Body of pancreas (tissue), 4 donors: ENCODE data around the gene LAMA4. TPM values are rescaled to one million over a fixed set of nuclear protein-coding genes. Genes with fewer than 3 reads are reported as not detected.

Experiments
- ATAC-seq: fragments of 150-250 bp; one replicate; pipeline ENCODE4 v1.9.1; 2016
- DNase-seq, 4 donors: peaks; one replicate each; pipeline ENCODE4 v3.0.0-alpha.2; 2019
- H3K27ac ChIP-seq, 4 donors: fragments of 200-600 bp; sonication (generic); 1 replicate in 3 of 4; 2 replicates in 1 of 4; pipeline versions ENCODE4 v1.5.1 to v1.6.1; 2016 to 2019; ENCODE audit warnings: mild to moderate bottlenecking in 1 of 4, mixed read lengths in 1 of 4, moderate library complexity in 1 of 4
- H3K27me3 ChIP-seq, 2 donors: fragments of 200-600 bp; sonication (generic); one replicate each; pipeline ENCODE4 v1.6.0; 2016; ENCODE audit warnings: mild to moderate bottlenecking in 1 of 2
- H3K36me3 ChIP-seq, 2 donors: fragments of 200-600 bp; sonication (generic); replicated peaks in 1 of 2; 2 replicates each; pipeline ENCODE4 v1.5.1; 2016; ENCODE audit warnings: low read depth in 2 of 2; ENCODE audit not compliant: insufficient read depth in 1 of 2
- H3K4me1 ChIP-seq: fragments of 200-600 bp; sonication (generic); one replicate; pipeline ENCODE4 v1.6.0; 2016
- H3K4me3 ChIP-seq, 2 donors: fragments of 200-600 bp; sonication (generic); 1 replicate in 1 of 2; 2 replicates in 1 of 2; pipeline ENCODE4 v1.5.1; 2016 to 2019
- H3K9me3 ChIP-seq, 3 donors: fragments of 200-600 bp; sonication (generic); 1 replicate in 2 of 3; 2 replicates in 1 of 3; pipeline ENCODE4 v1.5.1; 2016
- POLR2A ChIP-seq, 3 donors: fragments of 450-650 bp; IDR thresholded peaks; one replicate each; pipeline ENCODE4 v1.6.1; 2016; ENCODE audit warnings: antibody characterized with exemption in 3 of 3, mild to moderate bottlenecking in 2 of 3
- WGBS, 2 donors: methylation state at CpG; one replicate each; pipeline ENCODE4 v1.1.5; 2017; 5-methylcytosine and 5-hydroxymethylcytosine counted together
- intact Hi-C: fragments of 100-400 bp; cut with DNase I; formaldehyde crosslinking; loops from one replicate; pipeline ENCODE4 v1.15.1; 2023
- total RNA-seq, 2 donors: library from RNA; depleted of rRNA; stranded (reverse); fragments of >200 nt; gene quantifications; one replicate each; pipeline ENCODE4 v1.1.0, GENCODE V29; 2016
- TF ChIP-seq, protein P1 (sequence below), 7 experiments: fragments of 450-650 bp in 4 of 7; fragments of 200-600 bp in 3 of 7; sonication (generic) in 3 of 7; IDR thresholded peaks; one replicate each; pipeline ENCODE4 v1.5.1; 2016 to 2019; ENCODE audit warnings: antibody characterized with exemption in 7 of 7

Gene LAMA4
- total RNA-seq, 2 donors from 2014 or later: 10.6 to 27.0 TPM

DNA sequence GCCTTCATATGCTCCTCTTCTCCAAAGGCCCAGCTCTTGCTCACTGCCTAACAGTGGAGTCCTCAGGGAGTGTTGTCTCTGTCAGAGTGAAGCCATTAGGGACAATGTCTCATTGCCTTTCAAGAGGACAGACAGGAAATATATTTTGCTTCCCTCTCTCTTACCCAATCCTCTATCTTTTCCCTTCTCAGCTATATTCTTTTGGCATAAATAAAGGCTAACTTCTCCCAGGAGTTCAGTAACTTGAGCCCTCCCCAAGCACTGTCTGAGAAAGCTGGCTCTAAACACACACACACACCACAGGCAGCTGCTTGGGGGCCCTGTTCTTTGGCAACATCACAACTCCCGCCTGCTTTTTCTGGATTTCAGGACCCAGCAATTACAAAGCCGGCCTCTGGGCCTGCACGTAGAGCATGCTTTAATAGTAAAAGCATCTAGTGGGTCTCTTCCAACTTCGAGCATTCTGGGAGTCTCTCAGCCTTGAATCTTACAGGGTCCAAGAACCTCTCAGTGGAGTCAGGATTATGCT is 34.7 kb upstream of the LAMA4 start:
- DNase-seq (peak; percentile 13 to 46 (median 26)), ATAC-seq (peak; percentile 56)
- Histone ChIP-seq H3K4me3 (no peak overlapping the region), H3K27ac (peak overlapping the region in 1 of 4 donors; percentile 11), H3K9me3 (no peaks in the 10 kb centered on the region), H3K4me1 (no peaks in the 10 kb centered on the region), H3K27me3 (no peaks in the 10 kb centered on the region), H3K36me3 (no peaks in the 10 kb centered on the region)
- 78 to 80% methylated on average over 4 of the region's 4 CpGs for WGBS, 2 donors
- TF ChIP-seq, protein P1, sequence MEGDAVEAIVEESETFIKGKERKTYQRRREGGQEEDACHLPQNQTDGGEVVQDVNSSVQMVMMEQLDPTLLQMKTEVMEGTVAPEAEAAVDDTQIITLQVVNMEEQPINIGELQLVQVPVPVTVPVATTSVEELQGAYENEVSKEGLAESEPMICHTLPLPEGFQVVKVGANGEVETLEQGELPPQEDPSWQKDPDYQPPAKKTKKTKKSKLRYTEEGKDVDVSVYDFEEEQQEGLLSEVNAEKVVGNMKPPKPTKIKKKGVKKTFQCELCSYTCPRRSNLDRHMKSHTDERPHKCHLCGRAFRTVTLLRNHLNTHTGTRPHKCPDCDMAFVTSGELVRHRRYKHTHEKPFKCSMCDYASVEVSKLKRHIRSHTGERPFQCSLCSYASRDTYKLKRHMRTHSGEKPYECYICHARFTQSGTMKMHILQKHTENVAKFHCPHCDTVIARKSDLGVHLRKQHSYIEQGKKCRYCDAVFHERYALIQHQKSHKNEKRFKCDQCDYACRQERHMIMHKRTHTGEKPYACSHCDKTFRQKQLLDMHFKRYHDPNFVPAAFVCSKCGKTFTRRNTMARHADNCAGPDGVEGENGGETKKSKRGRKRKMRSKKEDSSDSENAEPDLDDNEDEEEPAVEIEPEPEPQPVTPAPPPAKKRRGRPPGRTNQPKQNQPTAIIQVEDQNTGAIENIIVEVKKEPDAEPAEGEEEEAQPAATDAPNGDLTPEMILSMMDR (IDR thresholded peaks at IDR 0.05): no peak
- no peak for TF ChIP-seq POLR2A (IDR thresholded peaks at IDR 0.05)
- intact Hi-C loops: no loop called here

DNA sequence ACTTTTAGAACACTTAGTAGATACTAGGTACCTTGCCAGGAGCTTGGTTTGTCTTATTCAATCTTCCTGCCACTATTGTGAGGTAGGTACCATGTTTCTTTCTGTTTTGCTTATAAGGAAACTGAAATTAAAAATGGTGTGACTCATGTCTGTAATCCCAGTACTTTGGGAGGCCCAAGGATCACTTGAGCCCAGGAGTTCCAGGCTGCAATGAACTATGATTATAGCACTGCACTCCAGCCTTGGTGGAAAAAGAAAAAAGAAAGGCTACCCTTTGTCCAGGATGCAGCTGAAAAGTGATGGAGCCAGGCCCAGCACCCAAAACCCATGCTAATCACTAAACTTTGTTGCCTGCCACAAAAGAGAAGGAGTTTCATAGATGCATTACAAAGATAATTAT is 34.1 kb upstream of the LAMA4 start:
- Histone ChIP-seq H3K27me3 (no peaks in the 10 kb centered on the region), H3K4me1 (no peaks in the 10 kb centered on the region), H3K4me3 (no peak overlapping the region), H3K9me3 (no peaks in the 10 kb centered on the region), H3K27ac (no peak overlapping the region), H3K36me3 (no peaks in the 10 kb centered on the region)
- DNase-seq: no peak
- intact Hi-C loops: no loop called here
- TF ChIP-seq POLR2A (IDR thresholded peaks at IDR 0.05): no peak
- TF ChIP-seq, protein P1 (IDR thresholded peaks at IDR 0.05): no peak
- ATAC-seq: no peak

DNA sequence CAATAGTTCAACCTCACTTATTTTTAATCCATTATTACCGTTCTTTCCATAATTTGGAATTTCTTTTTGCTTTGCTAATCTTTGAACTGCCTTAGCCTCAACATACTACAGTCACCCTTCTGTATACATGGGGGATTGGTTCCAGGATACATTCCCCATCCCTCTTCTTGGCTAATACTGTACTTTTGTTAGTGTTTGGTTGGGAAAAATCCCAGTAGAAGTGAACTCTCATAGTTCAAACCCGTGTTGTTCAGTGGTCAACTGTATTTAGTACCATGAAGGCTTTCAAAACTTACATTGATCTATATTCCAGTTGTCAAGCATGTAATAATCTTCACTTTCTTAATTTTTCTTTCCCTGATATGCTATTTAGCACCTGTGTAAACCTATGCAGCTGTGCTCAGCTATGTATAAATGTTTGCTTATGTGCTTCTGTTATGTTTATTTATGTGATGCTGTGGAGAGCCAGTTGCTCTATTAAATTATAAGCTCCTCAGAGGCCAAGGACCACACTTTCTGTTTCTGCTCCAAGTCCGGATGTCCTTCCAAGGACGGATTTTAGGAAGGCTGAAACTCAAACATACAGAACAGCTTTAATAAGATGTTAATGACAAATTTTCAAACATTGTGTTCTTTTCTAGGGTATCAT is 33.3 kb upstream of the LAMA4 start:
- 51 to 52% methylated on average over 4 of the region's 4 CpGs for WGBS, 2 donors
- intact Hi-C loops: no loop called here
- DNase-seq (no peak), ATAC-seq (no peak)
- no peak overlapping the region for H3K4me3 ChIP-seq
- H3K27ac ChIP-seq: no peak overlapping the region
- H3K4me1 ChIP-seq: no peaks in the 10 kb centered on the region
- no peak for TF ChIP-seq POLR2A (IDR thresholded peaks at IDR 0.05)
- TF ChIP-seq, protein P1 (IDR thresholded peaks at IDR 0.05): no peak
- no peaks in the 10 kb centered on the region for H3K9me3 ChIP-seq
- H3K36me3 ChIP-seq: no peaks in the 10 kb centered on the region
- H3K27me3 ChIP-seq: no peaks in the 10 kb centered on the region

DNA sequence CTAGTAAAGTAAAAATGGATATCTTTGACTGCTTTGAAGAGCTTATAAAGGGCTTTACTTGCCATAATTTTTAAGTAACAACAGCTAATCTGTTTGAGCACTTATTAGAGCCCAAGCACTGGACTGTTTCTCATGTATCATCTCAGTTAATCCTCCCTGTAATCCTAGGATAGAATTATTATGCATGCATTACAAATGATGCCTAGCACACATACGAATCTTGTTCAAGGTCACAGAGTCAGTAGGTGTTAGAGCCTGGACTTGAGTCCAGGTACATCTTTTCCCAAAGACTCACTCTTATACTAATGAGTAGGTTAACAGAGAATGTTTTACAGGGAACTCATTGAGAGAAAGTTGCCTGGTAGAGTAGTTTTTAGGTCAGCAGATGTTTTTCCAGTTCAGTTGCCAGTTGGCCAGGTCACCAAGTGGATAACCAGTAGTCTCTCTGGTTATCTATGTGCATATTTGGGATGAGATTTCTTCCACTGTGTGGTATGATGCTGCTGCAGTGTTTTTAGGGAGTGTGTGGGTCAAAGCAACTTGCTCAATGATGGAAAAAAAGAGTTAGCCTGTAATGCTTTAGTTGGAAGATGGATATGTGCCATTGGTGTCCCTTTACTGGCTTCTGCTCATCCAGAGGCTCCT is 32.3 kb upstream of the LAMA4 start:
- Histone ChIP-seq H3K9me3 (no peaks in the 10 kb centered on the region), H3K27me3 (no peaks in the 10 kb centered on the region), H3K27ac (no peak overlapping the region), H3K36me3 (no peaks in the 10 kb centered on the region), H3K4me3 (no peak overlapping the region), H3K4me1 (no peaks in the 10 kb centered on the region)
- 35 to 47% methylated on average over 1 of the region's 1 CpG for WGBS, 2 donors
- DNase-seq (no peak), ATAC-seq (no peak)
- no peak for TF ChIP-seq POLR2A (IDR thresholded peaks at IDR 0.05)
- TF ChIP-seq, protein P1 (IDR thresholded peaks at IDR 0.05): no peak
- intact Hi-C loops: no loop called here
